Duodenal mucosa (tissue), 2 donors: Measurements from ENCODE around the gene SIPA1L2.

ENCODE experiments used
- H3K27ac ChIP-seq: one replicate; pipeline ENCODE4 v1.7.0; 2013; ENCODE audit warnings: low read depth, low read length
- H3K27me3 ChIP-seq, 2 donors: one replicate each; pipeline ENCODE4 v1.7.0; 2013; ENCODE audit warnings: low read length in 2 of 2, control low read depth in 1 of 2; ENCODE audit not compliant: insufficient read depth in 2 of 2, control insufficient read depth in 1 of 2
- H3K36me3 ChIP-seq, 2 donors: one replicate each; pipeline ENCODE4 v1.7.0; 2013; ENCODE audit warnings: low read length in 2 of 2, control low read depth in 1 of 2; ENCODE audit not compliant: insufficient read depth in 2 of 2, control insufficient read depth in 1 of 2
- H3K4me1 ChIP-seq, 2 donors: one replicate each; pipeline ENCODE4 v1.7.0; 2013; ENCODE audit warnings: low read length in 2 of 2, control low read depth in 1 of 2; ENCODE audit not compliant: insufficient read depth in 2 of 2, control insufficient read depth in 1 of 2
- H3K4me3 ChIP-seq, 2 donors: one replicate each; pipeline ENCODE4 v1.7.0; 2013; ENCODE audit warnings: low read length in 2 of 2, low read depth in 1 of 2
- H3K9ac ChIP-seq, 2 donors: one replicate each; pipeline ENCODE4 v1.7.0; 2013; ENCODE audit warnings: low read length in 2 of 2, low read depth in 1 of 2
- H3K9me3 ChIP-seq, 2 donors: one replicate each; pipeline ENCODE4 v1.7.0; 2013; ENCODE audit warnings: low read length in 2 of 2, control low read depth in 1 of 2; ENCODE audit not compliant: control insufficient read depth in 1 of 2

Gene SIPA1L2

GRCh38 chr1:232667094-232667777 lies 37.3 kb upstream of the SIPA1L2 start:
- Histone ChIP-seq H3K36me3 (no peaks in the 10 kb centered on the region), H3K4me3 (no peak overlapping the region)

GRCh38 chr1:232664844-232665777 lies 35.2 kb upstream of the SIPA1L2 start:
- Histone ChIP-seq H3K9me3 (no peaks in the 10 kb centered on the region), H3K4me3 (no peak overlapping the region), H3K27ac (no peak overlapping the region), H3K36me3 (no peaks in the 10 kb centered on the region), H3K9ac (no peak overlapping the region), H3K27me3 (no peaks in the 10 kb centered on the region), H3K4me1 (peaks cover 5 to 11% of the 10 kb centered on the region in 2 donors)

More at GRCh38 chr1:232667094-232667777, 37.3 kb upstream of the SIPA1L2 start:
- H3K9ac ChIP-seq, result no peak overlapping the region
- H3K27ac ChIP-seq, result no peak overlapping the region
- H3K9me3 ChIP-seq, result no peaks in the 10 kb centered on the region
- H3K4me1 ChIP-seq, result peaks cover 5 to 11% of the 10 kb centered on the region in 2 donors
- no peaks in the 10 kb centered on the region for H3K27me3 ChIP-seq

- Histone ChIP-seq H3K4me1 (peaks cover 5 to 11% of the 10 kb centered on the region in 2 donors), H3K9ac (no peak overlapping the region), H3K4me3 (no peak overlapping the region), H3K36me3 (no peaks in the 10 kb centered on the region), H3K27ac (no peak overlapping the region), H3K27me3 (no peaks in the 10 kb centered on the region), H3K9me3 (no peaks in the 10 kb centered on the region)
Measured at GRCh38 chr1:232662910-232663309, 33.0 kb upstream of the SIPA1L2 start.

GRCh38 chr1:232658386-232658785 lies 28.5 kb upstream of the SIPA1L2 start:
- H3K4me3 ChIP-seq, result no peak overlapping the region
- no peak overlapping the region for H3K9ac ChIP-seq
- no peaks in the 10 kb centered on the region for H3K27me3 ChIP-seq
- H3K9me3 ChIP-seq, result no peaks in the 10 kb centered on the region
- H3K36me3 ChIP-seq, result no peaks in the 10 kb centered on the region
- no peaks in the 10 kb centered on the region for H3K4me1 ChIP-seq
- H3K27ac ChIP-seq, result no peak overlapping the region

- H3K4me1 ChIP-seq, result no peaks in the 10 kb centered on the region
- H3K36me3 ChIP-seq, result no peaks in the 10 kb centered on the region
- no peak overlapping the region for H3K4me3 ChIP-seq
- no peaks in the 10 kb centered on the region for H3K27me3 ChIP-seq
- H3K9me3 ChIP-seq, result no peaks in the 10 kb centered on the region
- H3K27ac ChIP-seq, result no peak overlapping the region
- no peak overlapping the region for H3K9ac ChIP-seq
Measured at GRCh38 chr1:232657426-232658005, 27.6 kb upstream of the SIPA1L2 start.

GRCh38 chr1:232655746-232656085 lies 25.8 kb upstream of the SIPA1L2 start:
- no peaks in the 10 kb centered on the region for H3K36me3 ChIP-seq
- H3K9ac ChIP-seq, result no peak overlapping the region
- H3K4me3 ChIP-seq, result no peak overlapping the region
- H3K27ac ChIP-seq, result no peak overlapping the region
- no peaks in the 10 kb centered on the region for H3K4me1 ChIP-seq
- no peaks in the 10 kb centered on the region for H3K27me3 ChIP-seq
- H3K9me3 ChIP-seq, result no peaks in the 10 kb centered on the region

GRCh38 chr1:232655028-232655745 lies 25.3 kb upstream of the SIPA1L2 start:
- no peaks in the 10 kb centered on the region for H3K4me1 ChIP-seq
- no peaks in the 10 kb centered on the region for H3K36me3 ChIP-seq
- H3K27ac ChIP-seq, result no peak overlapping the region
- no peak overlapping the region for H3K9ac ChIP-seq
- H3K4me3 ChIP-seq, result no peak overlapping the region
- H3K27me3 ChIP-seq, result no peaks in the 10 kb centered on the region
- H3K9me3 ChIP-seq, result no peaks in the 10 kb centered on the region

- H3K27ac ChIP-seq, result no peak overlapping the region
Measured at GRCh38 chr1:232653789-232654188, 23.9 kb upstream of the SIPA1L2 start.

GRCh38 chr1:232650845-232651244 lies 20.9 kb upstream of the SIPA1L2 start:
- H3K9ac ChIP-seq, result no peak overlapping the region
- no peaks in the 10 kb centered on the region for H3K36me3 ChIP-seq
- no peak overlapping the region for H3K27ac ChIP-seq
- H3K4me1 ChIP-seq, result no peaks in the 10 kb centered on the region
- no peaks in the 10 kb centered on the region for H3K9me3 ChIP-seq
- H3K27me3 ChIP-seq, result no peaks in the 10 kb centered on the region
- no peak overlapping the region for H3K4me3 ChIP-seq

More at GRCh38 chr1:232653789-232654188, 23.9 kb upstream of the SIPA1L2 start:
- Histone ChIP-seq H3K27me3 (no peaks in the 10 kb centered on the region), H3K36me3 (no peaks in the 10 kb centered on the region), H3K4me3 (no peak overlapping the region), H3K4me1 (no peaks in the 10 kb centered on the region), H3K9ac (no peak overlapping the region), H3K9me3 (no peaks in the 10 kb centered on the region)
